NB4 (cell line): Measurements from ENCODE around the gene NHERF1.

ENCODE experiments used
- CTCF ChIP-seq: IDR thresholded peaks from one replicate; pipeline ENCODE4 v1.5.1; 2012; ENCODE audit warnings: low read depth, low read length
- POLR2A ChIP-seq: IDR thresholded peaks from 2 replicates; pipeline ENCODE4 v1.6.1; 2011; ENCODE audit warnings: mild to moderate bottlenecking; ENCODE audit not compliant: insufficient read length; ENCODE audit errors: extremely low read depth
- TF ChIP-seq, protein P1 (sequence below): IDR thresholded peaks from 2 replicates; pipeline ENCODE4 v1.6.1; 2011; ENCODE audit warnings: low read depth, low read length

DNA sequence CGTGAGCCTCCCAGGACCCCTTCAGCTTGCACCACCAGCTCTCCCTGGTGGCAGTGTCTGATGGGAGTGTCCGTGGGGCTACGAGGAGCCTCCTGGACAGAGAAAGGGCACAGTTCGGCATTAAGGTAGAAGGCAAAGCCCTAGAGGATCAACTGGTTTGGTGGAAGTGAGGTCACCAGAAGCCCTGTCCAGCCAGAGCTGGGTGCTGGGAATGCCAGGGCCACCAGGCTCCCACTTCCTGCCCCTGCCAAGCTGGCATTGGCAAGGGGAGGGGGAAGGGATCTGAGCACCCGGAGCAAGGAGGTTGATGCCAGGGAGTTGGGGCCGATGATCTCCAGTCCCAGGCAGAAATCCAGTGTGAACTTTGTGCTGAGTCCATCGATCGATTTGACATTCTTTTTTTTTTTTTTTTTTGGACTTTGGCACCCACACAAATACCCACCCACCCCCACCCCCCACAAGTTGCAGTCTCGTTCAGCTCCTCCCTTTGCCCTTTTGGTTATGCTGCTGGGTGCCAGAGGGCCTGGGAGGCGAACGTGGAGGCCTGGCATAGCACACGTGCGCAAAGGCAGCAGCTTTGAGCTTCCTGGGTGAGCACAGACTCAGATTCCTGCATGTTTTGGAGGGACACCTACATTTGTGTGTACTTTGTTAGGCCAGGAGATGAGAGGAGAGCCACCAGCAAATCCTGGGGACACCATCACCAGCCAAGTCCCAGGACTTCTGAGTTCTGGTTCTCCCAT lies 2.1 kb downstream of the NHERF1 start:
- TF ChIP-seq CTCF (no peak), POLR2A (no peak)
- TF ChIP-seq, protein P1, sequence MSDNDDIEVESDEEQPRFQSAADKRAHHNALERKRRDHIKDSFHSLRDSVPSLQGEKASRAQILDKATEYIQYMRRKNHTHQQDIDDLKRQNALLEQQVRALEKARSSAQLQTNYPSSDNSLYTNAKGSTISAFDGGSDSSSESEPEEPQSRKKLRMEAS, result no peak
